ENCODE data around the gene PICK1. TPM values are rescaled to one million over a fixed set of nuclear protein-coding genes. Genes with fewer than 3 reads are reported as not detected.
A peak's percentile ranks its signal among the peaks of the same experiment; 100 is the strongest.

Gene PICK1
- total and polyA plus RNA-seq, 2 of the 13 experiments (the other 11 are each of a cell fraction or from before 2014, with no cell fraction given), result 19.3 to 25.3 TPM

- TF ChIP-seq RELA (CRISPR knock-in tag; IDR thresholded peaks at IDR 0.05) (no peak), NR2C2 (CRISPR knock-in tag; IDR thresholded peaks at IDR 0.05; ENCODE audit: borderline replicate concordance) (peak; percentile 79), KDM6A (CRISPR knock-in tag; IDR thresholded peaks at IDR 0.05; ENCODE audit: low read depth) (peak; percentile 73; the same call in 1 of the 2 replicates), KLF13 (CRISPR knock-in tag; IDR thresholded peaks at IDR 0.05) (no peak), ZNF615 (CRISPR knock-in tag; IDR thresholded peaks at IDR 0.05; ENCODE audit: borderline replicate concordance) (0 out of 2 replicates have a peak, but pooled peaks have one; percentile 5), KLF16 (CRISPR knock-in tag; IDR thresholded peaks at IDR 0.05) (peak in 1 of 2 experiments; percentile 55; a peak in 1 of 4 replicates), HMG20B (CRISPR knock-in tag; conservative IDR thresholded peaks at IDR 0.05) (peak; percentile 36; the same call in 1 of the 2 replicates), ZNF281 (CRISPR knock-in tag; IDR thresholded peaks at IDR 0.05; ENCODE audit: borderline replicate concordance) (0 out of 2 replicates have a peak, but pooled peaks have one; percentile 7), ZBTB39 (CRISPR knock-in tag; IDR thresholded peaks at IDR 0.05) (no peak), ZNF562 (CRISPR knock-in tag; IDR thresholded peaks at IDR 0.05; ENCODE audit: borderline replicate concordance) (no peak), ZNF253 (CRISPR knock-in tag; IDR thresholded peaks at IDR 0.05; ENCODE audit: borderline replicate concordance) (no peak), ZBTB42 (CRISPR knock-in tag; IDR thresholded peaks at IDR 0.05) (peak; percentile 90), ZNF616 (CRISPR knock-in tag; IDR thresholded peaks at IDR 0.05; ENCODE audit: low read depth) (no peak)
- TF ChIP-seq, protein P1, sequence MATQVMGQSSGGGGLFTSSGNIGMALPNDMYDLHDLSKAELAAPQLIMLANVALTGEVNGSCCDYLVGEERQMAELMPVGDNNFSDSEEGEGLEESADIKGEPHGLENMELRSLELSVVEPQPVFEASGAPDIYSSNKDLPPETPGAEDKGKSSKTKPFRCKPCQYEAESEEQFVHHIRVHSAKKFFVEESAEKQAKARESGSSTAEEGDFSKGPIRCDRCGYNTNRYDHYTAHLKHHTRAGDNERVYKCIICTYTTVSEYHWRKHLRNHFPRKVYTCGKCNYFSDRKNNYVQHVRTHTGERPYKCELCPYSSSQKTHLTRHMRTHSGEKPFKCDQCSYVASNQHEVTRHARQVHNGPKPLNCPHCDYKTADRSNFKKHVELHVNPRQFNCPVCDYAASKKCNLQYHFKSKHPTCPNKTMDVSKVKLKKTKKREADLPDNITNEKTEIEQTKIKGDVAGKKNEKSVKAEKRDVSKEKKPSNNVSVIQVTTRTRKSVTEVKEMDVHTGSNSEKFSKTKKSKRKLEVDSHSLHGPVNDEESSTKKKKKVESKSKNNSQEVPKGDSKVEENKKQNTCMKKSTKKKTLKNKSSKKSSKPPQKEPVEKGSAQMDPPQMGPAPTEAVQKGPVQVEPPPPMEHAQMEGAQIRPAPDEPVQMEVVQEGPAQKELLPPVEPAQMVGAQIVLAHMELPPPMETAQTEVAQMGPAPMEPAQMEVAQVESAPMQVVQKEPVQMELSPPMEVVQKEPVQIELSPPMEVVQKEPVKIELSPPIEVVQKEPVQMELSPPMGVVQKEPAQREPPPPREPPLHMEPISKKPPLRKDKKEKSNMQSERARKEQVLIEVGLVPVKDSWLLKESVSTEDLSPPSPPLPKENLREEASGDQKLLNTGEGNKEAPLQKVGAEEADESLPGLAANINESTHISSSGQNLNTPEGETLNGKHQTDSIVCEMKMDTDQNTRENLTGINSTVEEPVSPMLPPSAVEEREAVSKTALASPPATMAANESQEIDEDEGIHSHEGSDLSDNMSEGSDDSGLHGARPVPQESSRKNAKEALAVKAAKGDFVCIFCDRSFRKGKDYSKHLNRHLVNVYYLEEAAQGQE (IDR thresholded peaks at IDR 0.05; ENCODE audit: borderline replicate concordance in 1 of 2, low read depth in 1 of 2, low read length in 2 of 2), result no peak
- TF ChIP-seq, protein P2, sequence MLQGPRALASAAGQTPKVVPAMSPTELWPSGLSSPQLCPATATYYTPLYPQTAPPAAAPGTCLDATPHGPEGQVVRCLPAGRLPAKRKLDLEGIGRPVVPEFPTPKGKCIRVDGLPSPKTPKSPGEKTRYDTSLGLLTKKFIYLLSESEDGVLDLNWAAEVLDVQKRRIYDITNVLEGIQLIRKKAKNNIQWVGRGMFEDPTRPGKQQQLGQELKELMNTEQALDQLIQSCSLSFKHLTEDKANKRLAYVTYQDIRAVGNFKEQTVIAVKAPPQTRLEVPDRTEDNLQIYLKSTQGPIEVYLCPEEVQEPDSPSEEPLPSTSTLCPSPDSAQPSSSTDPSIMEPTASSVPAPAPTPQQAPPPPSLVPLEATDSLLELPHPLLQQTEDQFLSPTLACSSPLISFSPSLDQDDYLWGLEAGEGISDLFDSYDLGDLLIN (CRISPR knock-in tag; IDR thresholded peaks at IDR 0.05; ENCODE audit: borderline replicate concordance), result no peak
- TF ChIP-seq, protein P3, sequence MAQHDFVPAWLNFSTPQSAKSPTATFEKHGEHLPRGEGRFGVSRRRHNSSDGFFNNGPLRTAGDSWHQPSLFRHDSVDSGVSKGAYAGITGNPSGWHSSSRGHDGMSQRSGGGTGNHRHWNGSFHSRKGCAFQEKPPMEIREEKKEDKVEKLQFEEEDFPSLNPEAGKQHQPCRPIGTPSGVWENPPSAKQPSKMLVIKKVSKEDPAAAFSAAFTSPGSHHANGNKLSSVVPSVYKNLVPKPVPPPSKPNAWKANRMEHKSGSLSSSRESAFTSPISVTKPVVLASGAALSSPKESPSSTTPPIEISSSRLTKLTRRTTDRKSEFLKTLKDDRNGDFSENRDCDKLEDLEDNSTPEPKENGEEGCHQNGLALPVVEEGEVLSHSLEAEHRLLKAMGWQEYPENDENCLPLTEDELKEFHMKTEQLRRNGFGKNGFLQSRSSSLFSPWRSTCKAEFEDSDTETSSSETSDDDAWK (CRISPR knock-in tag; IDR thresholded peaks at IDR 0.05), result no peak
These were observed 50.7 kb downstream of the PICK1 start (continued) for GRCh38 chr22:38107692-38108515.

All from HepG2 (cell line).